GM23248 (cell line): ENCODE results near the gene DHRS12. TPM values are rescaled to one million over a fixed set of nuclear protein-coding genes. Genes with fewer than 3 reads are reported as not detected.
A peak's percentile ranks its signal among the peaks of the same experiment; 100 is the strongest.

Source experiments
- DNase-seq: peaks from one replicate; pipeline ENCODE4 v3.0.0-alpha.2; 2015
- H2AFZ ChIP-seq: fragments of 200-600 bp; sonication (generic); 2 replicates; pipeline ENCODE4 v1.6.1; 2016; ENCODE audit warnings: antibody characterized with exemption
- H3F3A ChIP-seq: fragments of 200-600 bp; sonication (generic); 2 replicates; pipeline ENCODE4 v1.6.1; 2016; ENCODE audit warnings: mild to moderate bottlenecking, antibody characterized with exemption, mixed run types; ENCODE audit not compliant: insufficient read depth
- H3K27ac ChIP-seq: fragments of 200-600 bp; sonication (generic); 2 replicates; pipeline ENCODE4 v1.5.1; 2016; ENCODE audit warnings: mild to moderate bottlenecking
- H3K27me3 ChIP-seq: fragments of 200-600 bp; sonication (generic); replicated peaks from 2 replicates; pipeline ENCODE4 v1.6.1; 2016; ENCODE audit warnings: mild to moderate bottlenecking; ENCODE audit not compliant: insufficient read depth
- H3K36me3 ChIP-seq: fragments of 200-600 bp; sonication (generic); 2 replicates; pipeline ENCODE4 v1.6.1; 2016; ENCODE audit warnings: low read depth, mild to moderate bottlenecking
- H3K4me1 ChIP-seq: fragments of 200-600 bp; sonication (generic); 2 replicates; pipeline ENCODE4 v1.6.1; 2016; ENCODE audit warnings: mild to moderate bottlenecking; ENCODE audit not compliant: insufficient read depth
- H3K4me2 ChIP-seq: fragments of 200-600 bp; sonication (generic); one replicate; pipeline ENCODE4 v1.6.1; 2016; ENCODE audit warnings: mild to moderate bottlenecking; ENCODE audit not compliant: unreplicated experiment
- H3K4me3 ChIP-seq: fragments of 200-600 bp; sonication (generic); 2 replicates; pipeline ENCODE4 v1.5.1; 2016; ENCODE audit warnings: mild to moderate bottlenecking
- H3K79me2 ChIP-seq: fragments of 200-600 bp; sonication (generic); 2 replicates; pipeline ENCODE4 v1.6.1; 2016; ENCODE audit warnings: mild to moderate bottlenecking; ENCODE audit not compliant: insufficient read depth
- H3K9ac ChIP-seq: fragments of 200-600 bp; sonication (generic); 2 replicates; pipeline ENCODE4 v1.6.1; 2016; ENCODE audit warnings: mild to moderate bottlenecking
- H3K9me2 ChIP-seq: fragments of 200-600 bp; sonication (generic); 2 replicates; pipeline ENCODE4 v1.6.1; 2016; ENCODE audit warnings: mixed run types, mild to moderate bottlenecking, moderate library complexity; ENCODE audit not compliant: insufficient read depth
- H3K9me3 ChIP-seq: fragments of 200-600 bp; sonication (generic); one replicate; pipeline ENCODE4 v1.6.1; 2017; ENCODE audit warnings: low read depth
- H4K20me1 ChIP-seq: fragments of 200-600 bp; sonication (generic); 2 replicates; pipeline ENCODE4 v1.6.0; 2016; ENCODE audit not compliant: insufficient read depth
- EZH2 ChIP-seq: fragments of 200-600 bp; sonication (generic); IDR thresholded peaks from 2 replicates; pipeline ENCODE4 v1.6.1; 2018; ENCODE audit warnings: antibody characterized with exemption, mild to moderate bottlenecking; ENCODE audit not compliant: insufficient read depth, poor library complexity, severe bottlenecking
- EZH2phosphoT487 ChIP-seq: fragments of 200-600 bp; sonication (generic); IDR thresholded peaks from 2 replicates; pipeline ENCODE4 v1.6.1; 2018; ENCODE audit warnings: antibody characterized with exemption, moderate library complexity, mild to moderate bottlenecking, low read depth; ENCODE audit not compliant: insufficient read depth
- WGBS, 2 experiments: methylation state at CpG; one replicate each; pipeline ENCODE4 v1.1.6; 2015 to 2017; ENCODE audit warnings: low lambda C conversion rate in 2 of 2, low coverage in 1 of 2; ENCODE audit errors: missing lambda C conversion rate in 2 of 2; 5-methylcytosine and 5-hydroxymethylcytosine counted together
- in situ Hi-C: fragments of 300-500 bp; cut with MboI; formaldehyde crosslinking; loops from 2 replicates; pipeline ENCODE4 v1.15.0; 2020
- polyA plus RNA-seq: library from polyadenylated mRNA; unstranded; fragments of >200 nt; fragmentation: Nextera tagmentation; extraction: Ambion mirVana; gene quantifications from 2 replicates; pipeline ENCODE4 v1.2.1, GENCODE V29; 2016
- total RNA-seq: library from RNA; depleted of rRNA; stranded (reverse); fragments of >200 nt; shearing (Covaris generic); gene quantifications from 2 replicates; pipeline ENCODE4 v1.2.3, GENCODE V29; 2014

The DHRS12 gene
- total and polyA plus RNA-seq, 2 experiments from 2014 or later, result 5.7 to 13.3 TPM

DNA sequence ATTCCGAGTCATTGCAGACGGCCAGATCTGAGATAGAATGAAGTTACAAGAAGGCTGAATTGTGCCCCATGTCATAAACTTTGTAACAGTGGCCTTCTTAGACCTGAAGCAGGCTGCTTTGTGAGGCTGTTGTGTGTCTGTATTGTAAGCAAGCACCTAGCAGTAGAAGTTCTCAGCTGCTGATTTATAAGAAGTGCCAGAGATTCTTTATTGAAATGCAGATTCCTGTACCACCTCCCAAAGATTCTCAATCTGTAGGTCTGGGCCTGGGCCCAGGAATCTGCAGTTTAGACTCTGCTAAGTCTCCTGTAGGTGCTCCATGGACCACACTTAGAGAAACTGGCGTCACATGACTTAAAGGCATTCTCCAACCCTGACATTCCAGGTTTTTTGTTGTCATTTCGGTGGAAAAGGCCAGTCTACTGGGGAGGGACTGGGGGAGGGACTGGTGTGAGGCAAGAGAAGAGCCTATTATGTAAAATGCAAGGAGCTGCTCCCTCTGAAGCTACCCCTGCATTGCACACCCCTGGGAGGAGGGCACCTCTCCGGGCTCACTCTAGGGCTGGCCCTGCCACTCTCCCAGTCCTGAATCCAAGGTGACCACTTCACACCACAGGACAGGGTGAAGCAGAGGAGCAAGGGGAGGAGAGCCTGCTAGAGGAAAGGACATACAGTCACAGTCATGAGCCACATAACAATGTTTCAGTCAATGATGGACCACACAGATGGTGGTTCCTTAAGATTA, 41.8 kb upstream of the DHRS12 start:
- no peak for DNase-seq
- in situ Hi-C loops, result no loop called here
- no peak overlapping the region for H3K27ac ChIP-seq

GRCh38 chr13:51844862-51845573, 41.1 kb upstream of the DHRS12 start, which contains the start of gene TMEM272:
Gene TMEM272, minus strand, starts transcription at chr13:51845177. Its CDS starts 6,647 bp downstream, at chr13:51838530.
- Histone ChIP-seq H2AFZ (peak within 1 kb of the TSS; percentile 88), H3F3A (no peaks in the 10 kb centered on the region; the same call in 1 of the 2 replicates), H3K27me3 (peaks cover 22% of the 10 kb centered on the region), H3K9me2 (no peaks in the 10 kb centered on the region), H3K9me3 (no peaks in the 10 kb centered on the region), H4K20me1 (no peaks in the 10 kb centered on the region), H3K27ac (no peak within 1 kb of the TSS), H3K4me1 (peaks cover 15% of the 10 kb centered on the region; the same call in 1 of the 2 replicates), H3K4me3 (peak within 1 kb of the TSS; percentile 31; the same call in 1 of the 2 replicates), H3K4me2 (peak within 1 kb of the TSS; percentile 57), H3K36me3 (no peaks in the 10 kb centered on the region), H3K9ac (no peak within 1 kb of the TSS), H3K79me2 (no peaks in the 10 kb centered on the region)
- in situ Hi-C loops, result no loop called here
- TF ChIP-seq EZH2phosphoT487 (no peak), EZH2 (no peak)
- peak; percentile 55 for DNase-seq
- 28% methylated on average over 20 of the region's 20 CpGs for WGBS, 2 experiments

More for the DNA sequence above, 41.8 kb upstream of the DHRS12 start:
- 45 to 48% methylated on average over 5 of the region's 5 CpGs for WGBS, 2 experiments
- Histone ChIP-seq H3K9ac (no peak overlapping the region), H3K9me2 (no peaks in the 10 kb centered on the region), H3K79me2 (no peaks in the 10 kb centered on the region), H2AFZ (peak overlapping the region; percentile 88), H3K4me1 (peaks cover 15% of the 10 kb centered on the region; the same call in 1 of the 2 replicates), H4K20me1 (no peaks in the 10 kb centered on the region), H3K27me3 (peaks cover 22% of the 10 kb centered on the region), H3K9me3 (no peaks in the 10 kb centered on the region), H3K36me3 (no peaks in the 10 kb centered on the region), H3K4me2 (peak overlapping the region; percentile 57), H3F3A (no peaks in the 10 kb centered on the region; the same call in 1 of the 2 replicates), H3K4me3 (no peak overlapping the region)
- no peak for TF ChIP-seq EZH2
- no peak for TF ChIP-seq EZH2phosphoT487

- Histone ChIP-seq H3K9me2 (no peaks in the 10 kb centered on the region), H2AFZ (no peak overlapping the region), H3K79me2 (no peaks in the 10 kb centered on the region), H4K20me1 (no peaks in the 10 kb centered on the region), H3K4me2 (no peak overlapping the region), H3K27me3 (peaks cover 22% of the 10 kb centered on the region), H3K4me3 (no peak overlapping the region), H3K9ac (no peak overlapping the region), H3F3A (peaks cover 4% of the 10 kb centered on the region; the same call in 1 of the 2 replicates), H3K9me3 (no peaks in the 10 kb centered on the region), H3K4me1 (peaks cover 13% of the 10 kb centered on the region), H3K27ac (no peak overlapping the region), H3K36me3 (no peaks in the 10 kb centered on the region)
- DNase-seq, result no peak
- 35 to 47% methylated on average over 3 of the region's 3 CpGs for WGBS, 2 experiments
- in situ Hi-C loops, result no loop called here
- TF ChIP-seq EZH2, result no peak
- no peak for TF ChIP-seq EZH2phosphoT487
These were observed 39.6 kb upstream of the DHRS12 start for GRCh38 chr13:51843529-51843928.

DNA sequence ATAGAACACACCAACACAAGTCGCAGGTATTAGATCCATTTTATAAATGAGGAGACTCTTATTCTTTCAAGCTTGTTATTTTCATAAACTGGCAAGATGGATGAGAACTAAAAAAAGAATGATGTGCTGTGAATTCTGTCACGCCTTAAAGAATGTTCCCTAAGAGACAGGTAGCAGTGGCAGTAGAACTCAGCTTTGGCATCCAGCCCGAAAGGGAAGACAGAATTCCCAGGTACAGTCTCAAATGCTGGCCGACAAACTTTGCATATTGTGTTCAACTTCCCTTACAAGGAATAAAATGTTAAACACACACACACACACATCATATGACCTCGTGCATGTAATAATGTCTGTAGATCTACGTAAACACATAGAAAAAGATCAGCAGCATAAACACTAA, 37.8 kb upstream of the DHRS12 start:
- in situ Hi-C loops, result no loop called here
- Histone ChIP-seq H3K27me3 (peaks cover 22% of the 10 kb centered on the region), H3F3A (peaks cover 5% of the 10 kb centered on the region; the same call in 1 of the 2 replicates), H3K36me3 (no peaks in the 10 kb centered on the region), H3K4me3 (no peak overlapping the region), H4K20me1 (no peaks in the 10 kb centered on the region), H3K79me2 (no peaks in the 10 kb centered on the region), H3K4me2 (no peak overlapping the region), H3K9me2 (no peaks in the 10 kb centered on the region), H2AFZ (no peak overlapping the region), H3K9me3 (no peaks in the 10 kb centered on the region), H3K9ac (no peak overlapping the region), H3K27ac (no peak overlapping the region), H3K4me1 (peaks cover 15% of the 10 kb centered on the region)
- 73 to 75% methylated on average over 6 of the region's 6 CpGs for WGBS, 2 experiments
- no peak for DNase-seq
- TF ChIP-seq EZH2phosphoT487, result no peak
- no peak for TF ChIP-seq EZH2
